SK-N-SH (cell line): ENCODE data around the gene B3GNT3. TPM values are rescaled to one million over a fixed set of nuclear protein-coding genes. Genes with fewer than 3 reads are reported as not detected.

ENCODE experiments used
- CTCF ChIA-PET: fragments of 300-600, 350-600 bp; formaldehyde crosslinking; extraction: SDS; loops from one replicate; lab custom pipeline; 2021; lab: Yijun Ruan, JAX
- POLR2A ChIA-PET: fragments of 350-600 bp; sonication (Branson Sonifier 250); formaldehyde crosslinking; extraction: SDS; loops from one replicate; lab custom pipeline; 2020; ENCODE audit warnings: antibody characterized with exemption, inconsistent platforms; lab: Yijun Ruan, JAX
- DNase-seq: peaks from one replicate; pipeline ENCODE4 v3.0.0; 2012
- H2AFZ ChIP-seq: fragments of 200-600 bp; sonication (generic); 2 replicates; pipeline ENCODE4 v1.8.1; 2016; ENCODE audit warnings: antibody characterized with exemption, mild to moderate bottlenecking, low read depth
- H3F3A ChIP-seq: fragments of 200-600 bp; sonication (generic); replicated peaks from 2 replicates; pipeline ENCODE3; 2016; ENCODE audit warnings: antibody characterized with exemption, mild to moderate bottlenecking; ENCODE audit not compliant: insufficient read depth
- H3K27ac ChIP-seq, 2 experiments: fragments of 200-500 bp in 1 of 2; fragments of 200-600 bp in 1 of 2; sonication (Bioruptor generic) in 1 of 2; sonication (generic), shearing (Covaris generic) in 1 of 2; 2 replicates each; pipeline versions ENCODE4 v1.5.1 to v1.6.1; 2014 to 2016; ENCODE audit warnings: low read depth in 2 of 2, inconsistent platforms in 1 of 2, low read length in 1 of 2, mild to moderate bottlenecking in 1 of 2, mixed read lengths in 1 of 2
- H3K27me3 ChIP-seq: fragments of 200-600 bp; sonication (generic), shearing (Covaris generic); 2 replicates; pipeline ENCODE4 v1.6.1; 2016; ENCODE audit warnings: mixed run types; ENCODE audit not compliant: insufficient read depth
- H3K36me3 ChIP-seq, 2 experiments: fragments of 200-500 bp in 1 of 2; fragments of 200-600 bp in 1 of 2; sonication (Bioruptor generic) in 1 of 2; sonication (generic) in 1 of 2; replicated peaks in 1 of 2; 2 replicates each; pipeline versions ENCODE3 to v1.5.1; 2014 to 2016; ENCODE audit warnings: low read length in 1 of 2, mild to moderate bottlenecking in 1 of 2; ENCODE audit not compliant: insufficient read depth in 2 of 2, control insufficient read depth in 1 of 2
- H3K4me1 ChIP-seq, 2 experiments: fragments of 200-500 bp in 1 of 2; fragments of 200-600 bp in 1 of 2; sonication (Bioruptor generic) in 1 of 2; sonication (generic), shearing (Covaris generic) in 1 of 2; 2 replicates each; pipeline versions ENCODE4 v1.5.1 to v1.6.1; 2014 to 2016; ENCODE audit warnings: low read depth in 1 of 2, low read length in 1 of 2, mixed run types in 1 of 2; ENCODE audit not compliant: insufficient read depth in 2 of 2, control insufficient read depth in 1 of 2
- H3K4me2 ChIP-seq: fragments of 200-600 bp; sonication (generic), shearing (Covaris generic); 2 replicates; pipeline ENCODE4 v1.6.1; 2017; ENCODE audit warnings: mixed run types
- H3K4me3 ChIP-seq, 2 experiments: fragments of 200-500 bp in 1 of 2; fragments of 200-600 bp in 1 of 2; sonication (Bioruptor generic) in 1 of 2; sonication (generic), shearing (Covaris generic) in 1 of 2; 2 replicates each; pipeline versions ENCODE4 v1.5.1 to v1.8.1; 2014 to 2016; ENCODE audit warnings: low read depth in 2 of 2, inconsistent platforms in 1 of 2, low read length in 1 of 2, mild to moderate bottlenecking in 1 of 2, mixed read lengths in 1 of 2, moderate library complexity in 1 of 2
- H3K79me2 ChIP-seq: fragments of 200-600 bp; sonication (generic); 2 replicates; pipeline ENCODE4 v1.8.1; 2017; ENCODE audit warnings: mild to moderate bottlenecking; ENCODE audit not compliant: insufficient read depth
- H3K9ac ChIP-seq: fragments of 200-600 bp; sonication (generic); 2 replicates; pipeline ENCODE4 v1.6.1; 2017; ENCODE audit warnings: mixed run types
- H3K9me2 ChIP-seq: fragments of 200-600 bp; sonication (generic); 2 replicates; pipeline ENCODE4 v1.6.1; 2017; ENCODE audit warnings: mixed run types
- H3K9me3 ChIP-seq: fragments of 200-600 bp; sonication (generic); 2 replicates; pipeline ENCODE4 v1.6.1; 2017; ENCODE audit warnings: mixed run types, mild to moderate bottlenecking, moderate library complexity
- H4K20me1 ChIP-seq: fragments of 200-600 bp; sonication (generic); 2 replicates; pipeline ENCODE4 v1.6.1; 2017; ENCODE audit warnings: mild to moderate bottlenecking, mixed run types; ENCODE audit not compliant: insufficient read depth
- ELF1 ChIP-seq: IDR thresholded peaks from 2 replicates; pipeline ENCODE4 v1.4.0; 2012
- EP300 ChIP-seq, 2 experiments: IDR thresholded peaks; 2 replicates each; pipeline versions ENCODE4 v1.4.0 to v1.6.1; 2012; ENCODE audit warnings: borderline replicate concordance in 1 of 2, low read depth in 1 of 2, low read length in 1 of 2
- FOXM1 ChIP-seq: IDR thresholded peaks from 2 replicates; pipeline ENCODE4 v1.4.0; 2012; ENCODE audit warnings: low read depth, mild to moderate bottlenecking
- NRF1 ChIP-seq: IDR thresholded peaks from 2 replicates; pipeline ENCODE4 v1.6.1; 2012; ENCODE audit warnings: low read depth, mild to moderate bottlenecking, low read length
- POLR2AphosphoS5 ChIP-seq: IDR thresholded peaks from 2 replicates; pipeline ENCODE4 v1.6.1; 2012; ENCODE audit warnings: low read depth, low read length
- RAD21 ChIP-seq: IDR thresholded peaks from 2 replicates; pipeline ENCODE4 v1.6.1; 2012; ENCODE audit warnings: mild to moderate bottlenecking, low read length
- RCOR1 ChIP-seq: fragments of 150-350 bp; IDR thresholded peaks from 2 replicates; pipeline ENCODE4 v1.6.1; 2017; ENCODE audit warnings: antibody characterized with exemption, low read length
- RFX5 ChIP-seq: IDR thresholded peaks from 2 replicates; pipeline ENCODE4 v1.6.1; 2012; ENCODE audit warnings: mild to moderate bottlenecking, improper control_type of control experiment, low read length
- TAF1 ChIP-seq: IDR thresholded peaks from 2 replicates; pipeline ENCODE4 v1.6.1; 2012; ENCODE audit warnings: low read depth, mild to moderate bottlenecking, low read length, moderate library complexity, borderline replicate concordance
- WGBS: methylation state at CpG from one replicate; pipeline ENCODE4 v1.1.6; 2017; ENCODE audit warnings: low lambda C conversion rate; 5-methylcytosine and 5-hydroxymethylcytosine counted together
- polyA plus RNA-seq, 3 experiments: library from polyadenylated mRNA; depleted of rRNA; stranded (reverse); fragments of >200 nt; gene quantifications; 2 replicates each; pipeline ENCODE4 v1.2.3, GENCODE V29; 2012
- TF ChIP-seq, protein P1 (sequence below): IDR thresholded peaks from 2 replicates; pipeline ENCODE4 v1.4.0; 2012; ENCODE audit warnings: low read depth, borderline replicate concordance
- TF ChIP-seq, protein P2 (sequence below): fragments of 150-350 bp; IDR thresholded peaks from 2 replicates; pipeline ENCODE4 v1.6.1; 2017; ENCODE audit warnings: antibody characterized with exemption, low read length, low read depth, borderline replicate concordance

The B3GNT3 gene
- polyA plus RNA-seq, 1 of the 3 experiments (the other 2 are of a cell fraction), result not detected

DNA sequence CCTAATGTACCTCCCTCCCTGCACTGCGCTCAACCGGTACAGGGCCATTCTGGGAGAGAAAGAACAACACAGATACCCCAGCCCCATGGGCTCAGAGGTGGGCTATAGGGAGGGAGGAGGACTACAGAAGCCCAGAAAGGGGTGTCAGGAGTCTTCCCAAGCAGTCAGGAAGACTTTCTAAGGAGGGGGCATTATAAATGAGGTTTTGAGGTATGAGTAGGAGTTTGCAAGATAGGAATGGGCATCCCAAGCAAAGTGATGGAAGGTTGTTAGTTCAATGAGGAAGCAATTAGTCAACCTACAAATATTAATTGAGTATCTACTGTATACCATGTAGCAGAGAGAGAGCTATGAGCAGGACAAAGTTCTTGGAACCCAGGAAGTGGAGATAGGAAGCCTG is 6.3 kb upstream of the B3GNT3 start:
- Histone ChIP-seq H3K27ac (no peak overlapping the region), H3K9me3 (no peaks in the 10 kb centered on the region), H4K20me1 (no peaks in the 10 kb centered on the region), H3K4me1 (peaks cover 0 to 14% of the 10 kb centered on the region in 2 experiments; a peak in 1 of 4 replicates), H3K4me3 (no peak overlapping the region), H3K4me2 (no peak overlapping the region), H3K36me3 (no peaks in the 10 kb centered on the region), H3F3A (no peaks in the 10 kb centered on the region), H3K79me2 (no peaks in the 10 kb centered on the region), H2AFZ (no peak overlapping the region), H3K9ac (no peak overlapping the region), H3K9me2 (no peaks in the 10 kb centered on the region), H3K27me3 (no peaks in the 10 kb centered on the region)
- TF ChIP-seq ELF1, result no peak
- TF ChIP-seq, protein P1, sequence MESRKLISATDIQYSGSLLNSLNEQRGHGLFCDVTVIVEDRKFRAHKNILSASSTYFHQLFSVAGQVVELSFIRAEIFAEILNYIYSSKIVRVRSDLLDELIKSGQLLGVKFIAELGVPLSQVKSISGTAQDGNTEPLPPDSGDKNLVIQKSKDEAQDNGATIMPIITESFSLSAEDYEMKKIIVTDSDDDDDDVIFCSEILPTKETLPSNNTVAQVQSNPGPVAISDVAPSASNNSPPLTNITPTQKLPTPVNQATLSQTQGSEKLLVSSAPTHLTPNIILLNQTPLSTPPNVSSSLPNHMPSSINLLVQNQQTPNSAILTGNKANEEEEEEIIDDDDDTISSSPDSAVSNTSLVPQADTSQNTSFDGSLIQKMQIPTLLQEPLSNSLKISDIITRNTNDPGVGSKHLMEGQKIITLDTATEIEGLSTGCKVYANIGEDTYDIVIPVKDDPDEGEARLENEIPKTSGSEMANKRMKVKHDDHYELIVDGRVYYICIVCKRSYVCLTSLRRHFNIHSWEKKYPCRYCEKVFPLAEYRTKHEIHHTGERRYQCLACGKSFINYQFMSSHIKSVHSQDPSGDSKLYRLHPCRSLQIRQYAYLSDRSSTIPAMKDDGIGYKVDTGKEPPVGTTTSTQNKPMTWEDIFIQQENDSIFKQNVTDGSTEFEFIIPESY, result no peak
- no peak for DNase-seq
- ChIA-PET POLR2A (no interaction called here), CTCF (interaction anchor here (1.4 kb wide), 1 partner anchor 67 kb away, joined by 5 read pairs; no protein-coding TSS in a partner anchor)
- 100% methylated on average over 2 of the region's 2 CpGs for WGBS

DNA sequence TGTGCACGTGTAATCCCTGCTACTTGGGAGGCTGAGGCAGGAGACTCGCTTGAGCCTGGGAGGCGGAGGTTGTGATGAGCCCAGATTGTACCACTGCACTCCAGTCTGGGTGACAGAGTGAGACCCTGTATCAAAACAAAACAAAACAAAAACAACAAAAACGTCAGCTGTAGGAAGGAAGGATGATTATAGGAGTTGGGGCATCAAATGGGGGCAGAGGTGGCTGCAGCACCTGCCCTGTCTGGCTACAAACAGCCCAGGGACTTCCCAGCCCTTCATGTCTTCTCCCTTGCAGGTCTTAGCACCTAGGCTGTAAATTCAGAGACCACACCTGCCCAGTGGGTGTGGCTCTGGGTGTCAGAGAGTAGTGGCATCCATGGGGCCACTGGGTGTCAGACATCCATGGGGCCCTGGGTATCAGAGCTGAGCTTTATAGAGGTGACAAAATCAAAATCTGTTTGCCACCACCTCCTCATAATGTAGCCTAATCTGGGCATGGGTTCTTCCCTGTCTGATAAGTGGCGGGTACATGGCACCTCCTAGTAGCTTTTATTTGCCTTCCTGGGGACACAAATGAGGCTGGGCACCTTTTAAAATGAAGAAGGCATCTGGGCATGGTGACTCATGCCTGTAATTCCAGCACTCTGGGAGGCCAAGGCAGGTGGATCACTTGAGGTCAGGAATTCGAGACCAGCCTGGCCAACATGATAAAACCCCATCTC is 4.7 kb upstream of the B3GNT3 start:
- POLR2A ChIA-PET, result interaction anchor here (1.4 kb wide), 1 partner anchor 8 kb away, joined by 3 read pairs; no protein-coding TSS in a partner anchor
- H3K79me2 ChIP-seq, result no peaks in the 10 kb centered on the region

More for the DNA sequence above, 4.7 kb upstream of the B3GNT3 start:
- Histone ChIP-seq H3K36me3 (no peaks in the 10 kb centered on the region), H3K27me3 (peaks cover 13% of the 10 kb centered on the region), H2AFZ (no peak overlapping the region), H3K9ac (no peak overlapping the region), H3K9me3 (no peaks in the 10 kb centered on the region), H3K4me3 (no peak overlapping the region), H3K4me1 (peaks cover 0 to 18% of the 10 kb centered on the region in 2 experiments; a peak in 1 of 4 replicates), H3K27ac (no peak overlapping the region), H3F3A (no peaks in the 10 kb centered on the region), H3K9me2 (no peaks in the 10 kb centered on the region), H3K4me2 (no peak overlapping the region), H4K20me1 (no peaks in the 10 kb centered on the region)
- CTCF ChIA-PET, result interaction anchor here (0.6 to 1.9 kb wide), 4 partner anchors 52 to 69 kb away, joined by 3 to 12 read pairs (median 4); partner anchors contain the start of gene RPL18A
- DNase-seq, result no peak
- WGBS, result 53% methylated on average over 6 of the region's 6 CpGs
- TF ChIP-seq ELF1, result no peak
- no peak for TF ChIP-seq RFX5
- TF ChIP-seq, protein P1, result no peak
- no peak for TF ChIP-seq FOXM1
- TF ChIP-seq TAF1, result no peak
- no peak for TF ChIP-seq EP300 (IDR thresholded peaks at IDR 0.05; ENCODE audit: borderline replicate concordance in 1 of 2, low read depth in 1 of 2, low read length in 1 of 2)
- TF ChIP-seq RAD21, result no peak
- no peak for TF ChIP-seq NRF1
- TF ChIP-seq POLR2AphosphoS5, result no peak
- TF ChIP-seq, protein P2, sequence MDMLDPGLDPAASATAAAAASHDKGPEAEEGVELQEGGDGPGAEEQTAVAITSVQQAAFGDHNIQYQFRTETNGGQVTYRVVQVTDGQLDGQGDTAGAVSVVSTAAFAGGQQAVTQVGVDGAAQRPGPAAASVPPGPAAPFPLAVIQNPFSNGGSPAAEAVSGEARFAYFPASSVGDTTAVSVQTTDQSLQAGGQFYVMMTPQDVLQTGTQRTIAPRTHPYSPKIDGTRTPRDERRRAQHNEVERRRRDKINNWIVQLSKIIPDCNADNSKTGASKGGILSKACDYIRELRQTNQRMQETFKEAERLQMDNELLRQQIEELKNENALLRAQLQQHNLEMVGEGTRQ, result no peak
- TF ChIP-seq RCOR1, result no peak
